HT-29 (cell line): ENCODE measurements around the gene UBTF. TPM values are rescaled to one million over a fixed set of nuclear protein-coding genes. Genes with fewer than 3 reads are reported as not detected.

ENCODE experiments used
- DNase-seq: peaks from one replicate; pipeline ENCODE4 v3.0.0-alpha.2; 2015; ENCODE audit warnings: low spot score
- small RNA-seq: library from RNA; depleted of rRNA; stranded (forward); fragments of <200 nt; gene quantifications from one replicate; pipeline ENCODE3, GENCODE V24; 2014
- total RNA-seq: library from RNA; depleted of rRNA; stranded (reverse); fragments of >200 nt; shearing (Covaris generic); gene quantifications from 2 replicates; pipeline ENCODE4 v1.2.3, GENCODE V29; 2014; rRNA removed

The UBTF gene
- total RNA-seq, 1 experiment from 2014 or later, result 61.8 TPM

DNA sequence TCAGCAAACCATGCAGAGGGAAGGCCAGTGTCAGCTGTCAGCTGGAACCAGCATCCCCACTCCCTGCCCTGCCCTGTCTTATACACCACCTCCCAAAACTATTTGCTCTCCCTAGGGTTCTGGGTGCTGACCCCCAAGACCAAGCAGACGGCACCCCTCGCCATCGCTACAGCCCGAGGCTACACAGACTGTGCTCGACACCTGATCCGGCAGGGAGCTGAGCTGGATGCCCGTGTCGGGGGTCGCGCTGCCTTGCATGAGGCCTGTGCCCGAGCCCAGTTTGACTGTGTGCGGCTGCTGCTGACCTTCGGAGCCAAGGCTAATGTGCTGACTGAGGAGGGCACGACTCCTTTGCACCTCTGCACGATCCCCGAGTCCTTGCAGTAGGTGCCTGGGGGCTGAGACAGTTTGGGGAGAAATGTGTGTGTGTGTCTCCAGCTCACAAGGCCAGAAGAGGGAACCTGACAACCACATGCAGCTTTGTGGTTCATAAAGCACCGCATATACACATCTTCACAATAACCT lies 47.5 kb downstream of the UBTF start:
- no peak for DNase-seq

DNA sequence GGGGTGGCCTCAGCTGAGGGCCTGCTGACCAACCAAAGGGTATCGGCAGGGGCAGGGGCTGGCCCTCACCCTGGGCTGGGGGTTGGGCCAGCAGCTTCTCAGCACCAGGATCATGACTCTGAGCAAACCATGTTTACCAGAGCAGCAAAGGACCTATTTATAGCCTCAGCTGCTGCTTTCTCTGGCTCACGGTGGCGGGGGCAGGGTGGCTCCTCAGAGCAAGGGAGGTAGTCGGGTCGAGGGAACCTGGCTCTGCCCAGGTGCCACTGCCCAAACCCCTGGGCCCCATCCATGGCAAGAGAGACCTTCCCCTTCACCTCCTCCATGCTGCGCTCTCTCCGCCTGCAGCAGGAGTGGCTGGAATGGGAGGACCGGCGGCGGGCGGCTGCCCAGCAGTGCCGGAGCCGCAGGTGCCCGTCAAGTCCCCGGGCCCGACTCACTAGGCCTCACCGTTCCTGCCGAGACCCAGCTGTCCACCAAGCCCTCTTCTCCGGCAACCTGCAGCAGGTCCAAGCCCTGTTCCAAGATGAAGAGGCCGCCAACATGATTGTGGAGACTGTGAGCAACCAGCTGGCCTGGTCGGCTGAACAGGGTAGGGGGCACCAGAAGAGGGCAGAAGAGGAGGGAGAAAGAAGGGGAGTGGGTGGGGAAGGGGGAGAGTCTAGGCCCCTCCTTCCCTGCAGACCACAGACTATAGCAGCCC lies 48.8 kb downstream of the UBTF start, which contains the start of gene ASB16:
TSS of gene ASB16 (plus strand) at position 206 of the 703 bp plus-strand sequence. CDS start at position 292, 86 bp downstream.
- no peak for DNase-seq

DNA sequence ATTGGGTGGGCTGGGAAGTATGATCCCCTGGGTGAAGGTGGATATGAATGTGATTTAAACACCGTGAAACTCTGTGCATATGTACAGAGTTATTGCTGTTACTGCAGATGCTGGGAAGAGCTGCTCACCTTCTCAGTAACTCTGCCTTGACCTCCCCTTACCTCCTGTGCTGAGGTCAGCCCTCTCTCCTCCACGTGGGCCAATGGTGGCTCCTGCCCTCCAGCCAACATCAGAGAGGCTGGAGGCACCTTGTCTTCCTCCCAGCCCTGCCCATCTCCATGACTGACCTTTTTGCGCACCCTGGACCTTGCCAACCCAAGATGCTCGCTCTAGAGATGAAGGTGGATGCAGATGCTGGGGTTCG lies 49.4 kb downstream of the UBTF start:
- DNase-seq, result no peak

DNA sequence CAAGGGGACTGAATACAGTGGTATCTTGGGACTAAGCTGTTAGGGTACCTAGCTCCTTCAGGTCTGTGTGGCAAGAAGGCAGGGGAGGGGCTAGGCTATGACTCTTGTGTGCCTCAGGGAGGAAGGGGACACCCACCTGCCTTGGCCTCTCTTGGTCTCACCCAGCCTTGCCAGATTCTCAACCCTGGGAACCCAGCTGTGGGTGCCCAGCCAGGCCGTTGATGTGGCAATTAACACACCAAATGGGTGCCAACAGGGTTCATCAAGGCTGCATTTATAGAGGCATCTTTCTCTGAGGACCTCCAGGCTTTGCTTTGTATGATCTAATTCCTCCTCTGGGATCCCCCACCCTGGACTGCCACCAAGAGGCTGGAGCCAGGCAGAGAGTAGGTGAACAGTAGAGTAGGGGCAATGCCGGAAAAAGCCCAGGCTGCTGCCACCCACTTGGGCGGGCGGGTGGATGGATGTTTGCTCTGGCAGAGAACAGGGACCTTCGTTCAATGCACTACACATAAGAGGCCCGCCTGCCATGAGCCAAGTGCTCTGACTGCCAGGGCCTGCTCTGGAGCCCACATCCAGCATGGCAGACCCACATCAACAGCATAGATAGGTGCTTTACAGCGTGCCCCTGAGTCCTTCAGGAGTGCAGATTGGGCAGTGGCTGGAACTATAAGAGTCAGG lies 52.2 kb downstream of the UBTF start:
- no peak for DNase-seq

DNA sequence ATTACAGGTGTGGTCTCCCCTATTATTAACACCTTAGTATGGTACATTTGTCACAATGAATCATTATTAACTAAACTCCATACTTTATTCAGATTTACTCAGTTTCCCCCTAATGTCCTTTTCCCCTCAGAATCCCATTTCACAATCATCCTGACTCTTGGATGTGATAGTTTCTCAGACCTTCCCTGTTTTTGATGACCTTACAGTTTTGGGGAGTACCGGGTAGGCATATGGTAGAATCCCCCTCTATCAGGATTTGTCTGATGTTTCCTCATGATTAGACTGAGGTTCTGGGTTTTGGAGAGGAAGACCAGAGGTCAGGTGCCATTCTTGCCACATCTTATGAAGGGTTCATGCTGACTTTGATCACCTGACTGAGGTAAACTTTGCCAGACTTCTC lies 55.0 kb downstream of the UBTF start:
- no peak for DNase-seq

DNA sequence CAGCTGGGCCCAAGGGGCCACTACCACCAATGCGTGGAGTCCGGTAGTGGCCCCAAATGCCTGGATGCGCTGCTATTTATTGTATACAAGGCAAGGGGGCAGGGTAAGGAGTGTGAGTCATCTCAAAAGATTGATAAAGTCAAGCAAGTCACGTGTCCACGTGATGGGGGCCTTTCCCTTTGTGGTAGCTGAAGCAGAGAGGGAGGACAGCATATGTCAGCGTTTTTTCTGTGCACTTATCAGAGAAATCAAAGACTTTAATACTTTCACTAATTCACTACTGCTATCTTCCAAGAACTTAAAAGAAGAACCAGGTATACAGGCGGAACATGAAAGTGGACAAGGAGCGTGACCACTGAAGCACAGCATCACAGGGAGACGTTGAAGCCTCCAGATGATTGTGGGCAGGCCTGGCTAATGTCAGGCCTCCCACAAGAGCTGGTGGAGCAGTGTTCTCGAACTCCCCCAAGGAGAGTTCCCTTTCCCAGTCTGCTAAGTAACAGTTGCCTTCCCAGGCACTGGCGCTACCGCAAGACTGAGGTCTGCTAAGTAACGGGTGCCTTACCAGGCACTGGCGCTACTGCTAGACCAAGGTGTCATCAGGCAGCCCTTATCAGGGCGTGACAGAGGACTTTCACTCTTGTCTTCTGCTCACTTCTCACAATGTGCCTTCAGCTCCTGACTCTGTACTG lies 59.8 kb downstream of the UBTF start:
- DNase-seq, result no peak

DNA sequence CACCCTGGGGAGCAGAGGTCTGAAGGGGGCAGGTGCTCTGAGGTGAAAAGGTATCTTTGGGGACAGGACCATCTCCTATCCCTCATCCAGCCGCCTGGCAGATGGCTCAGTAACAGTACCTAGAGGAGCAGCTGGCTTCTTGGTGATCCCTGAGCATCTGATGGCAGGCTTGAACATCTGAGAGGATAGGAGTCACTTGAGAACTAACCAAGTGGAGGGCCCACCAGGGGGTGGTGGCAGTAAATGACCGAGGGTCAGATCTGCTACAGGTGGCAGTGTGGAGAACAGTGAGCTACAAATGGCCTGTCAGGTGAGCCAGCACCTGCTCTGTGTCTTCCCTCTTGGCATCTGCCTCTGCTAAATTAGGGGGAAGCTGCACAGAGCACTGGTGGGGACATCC lies 64.0 kb downstream of the UBTF start:
- no peak for DNase-seq

Small RNA genes within 50 kb of the gene (small RNA-seq; reads per million reads assigned to genes)
- not detected for gene MIR6782

Other genes starting within 250 kb of the UBTF start
- gene NAGS, start 215.1 kb downstream of the UBTF start, total RNA-seq, result 2.7 and 4.2 TPM in 2 replicates
- gene TMEM101, start 204.7 kb downstream of the UBTF start, total RNA-seq, result 78.2 and 83.1 TPM in 2 replicates
- 38.9 and 50.0 TPM in 2 replicates for gene LSM12, start 153.0 kb downstream of the UBTF start, total RNA-seq
- gene G6PC3, start 148.9 kb downstream of the UBTF start, total RNA-seq, result 64.6 and 74.2 TPM in 2 replicates
- 54.8 and 56.3 TPM in 2 replicates for gene HDAC5, start 96.0 kb downstream of the UBTF start, total RNA-seq
- 5.8 and 7.8 TPM in 2 replicates for gene HROB, start 77.7 kb downstream of the UBTF start, total RNA-seq
- gene ASB16, start 49.0 kb downstream of the UBTF start, total RNA-seq, result 0.03 TPM in 1 of 2 replicates, not detected in the other
- 41.9 and 45.4 TPM in 2 replicates for gene TMUB2, start 32.7 kb downstream of the UBTF start, total RNA-seq
- 70.5 and 82.7 TPM in 2 replicates for gene ATXN7L3, start 19.8 kb downstream of the UBTF start, total RNA-seq
- not detected in 2 replicates for gene SLC4A1, start 48.5 kb upstream of the UBTF start, total RNA-seq
- 0.16 and 0.36 TPM in 2 replicates for gene RUNDC3A, start 88.9 kb upstream of the UBTF start, total RNA-seq
- 387 and 399 TPM in 2 replicates for gene SLC25A39, start 105.1 kb upstream of the UBTF start, total RNA-seq
- 637 and 715 TPM in 2 replicates for gene GRN, start 125.6 kb upstream of the UBTF start, total RNA-seq
- gene FAM171A2, start 144.2 kb upstream of the UBTF start, total RNA-seq, result 2.1 and 3.0 TPM in 2 replicates
- 0.05 TPM in 1 of 2 replicates, not detected in the other for gene ITGA2B, start 170.0 kb upstream of the UBTF start, total RNA-seq